ENCODE measurements around the gene HOXB3.

HOXB3 gene

GRCh38 chr17:48568499-48569239 is 21.4 kb downstream of the HOXB3 start:
- DNase-seq, result no peak

- no peak for DNase-seq
Measured at GRCh38 chr17:48567646-48568354, 22.2 kb downstream of the HOXB3 start.

- DNase-seq, result no peak
Measured at GRCh38 chr17:48567209-48567608, 22.8 kb downstream of the HOXB3 start.

GRCh38 chr17:48566717-48567116 is 23.3 kb downstream of the HOXB3 start:
- no peak for DNase-seq

- DNase-seq, result no peak
Measured at GRCh38 chr17:48565925-48566710, 23.9 kb downstream of the HOXB3 start.

GRCh38 chr17:48565022-48565554 is 25.0 kb downstream of the HOXB3 start:
- DNase-seq, result no peak

GRCh38 chr17:48564188-48565021 is 25.6 kb downstream of the HOXB3 start:
- DNase-seq, result no peak

- no peak for DNase-seq
Measured at GRCh38 chr17:48563867-48564187, 26.2 kb downstream of the HOXB3 start.

GRCh38 chr17:48563385-48563838 is 26.6 kb downstream of the HOXB3 start:
- no peak for DNase-seq

- DNase-seq, result no peak
Measured at GRCh38 chr17:48562934-48563333, 27.1 kb downstream of the HOXB3 start.

GRCh38 chr17:48561884-48562810 is 27.9 kb downstream of the HOXB3 start:
- no peak for DNase-seq

- DNase-seq, result no peak
Measured at GRCh38 chr17:48559840-48560817, 29.9 kb downstream of the HOXB3 start.

GRCh38 chr17:48559122-48559839 is 30.8 kb downstream of the HOXB3 start:
- DNase-seq, result no peak

GRCh38 chr17:48558831-48559121 is 31.3 kb downstream of the HOXB3 start:
- no peak for DNase-seq

GRCh38 chr17:48558057-48558830 is 31.8 kb downstream of the HOXB3 start:
- DNase-seq, result no peak

- DNase-seq, result no peak
Measured at GRCh38 chr17:48556576-48557401, 33.3 kb downstream of the HOXB3 start.

GRCh38 chr17:48556229-48556575 is 33.8 kb downstream of the HOXB3 start:
- DNase-seq, result no peak
